Measurements from ENCODE around the gene STX10. TPM values are rescaled to one million over a fixed set of nuclear protein-coding genes. Genes with fewer than 3 reads are reported as not detected.

The STX10 gene
- total RNA-seq, 1 experiment from 2014 or later = 43.6 TPM

GRCh38 chr19:13152356-13152973, 2.3 kb upstream of the STX10 start:
- Histone ChIP-seq H3K27me3 (ENCODE audit: control insufficient read depth, insufficient read depth, low read length) (no peaks in the 10 kb centered on the region), H3K4me1 (ENCODE audit: control insufficient read depth, insufficient read depth, low read length) (peaks cover 6% of the 10 kb centered on the region), H3K36me3 (ENCODE audit: control insufficient read depth, insufficient read depth, low read length) (peaks cover 10% of the 10 kb centered on the region; the same call in 1 of the 2 replicates), H3K9me3 (ENCODE audit: control insufficient read depth, insufficient read depth, low read depth, low read length) (no peaks in the 10 kb centered on the region), H3K4me3 (ENCODE audit: low read depth in 2 of 2, low read length in 2 of 2) (peak overlapping the region; percentile 68 to 90), H3K27ac (ENCODE audit: low read length) (peak overlapping the region; percentile 96)
- CTCF ChIA-PET = no interaction called here
- in situ Hi-C loops (cut with HindIII; ENCODE audit: low pct_unique_long_range_greater_than_20kb, low sequenced_read_pairs) (no loop called here), intact Hi-C loops (cut with micrococcal nuclease; ENCODE audit: unreplicated experiment) (no loop called here)
- no TSS peak for BruUV-seq (replicated peaks)
- TF ChIP-seq, protein P1, sequence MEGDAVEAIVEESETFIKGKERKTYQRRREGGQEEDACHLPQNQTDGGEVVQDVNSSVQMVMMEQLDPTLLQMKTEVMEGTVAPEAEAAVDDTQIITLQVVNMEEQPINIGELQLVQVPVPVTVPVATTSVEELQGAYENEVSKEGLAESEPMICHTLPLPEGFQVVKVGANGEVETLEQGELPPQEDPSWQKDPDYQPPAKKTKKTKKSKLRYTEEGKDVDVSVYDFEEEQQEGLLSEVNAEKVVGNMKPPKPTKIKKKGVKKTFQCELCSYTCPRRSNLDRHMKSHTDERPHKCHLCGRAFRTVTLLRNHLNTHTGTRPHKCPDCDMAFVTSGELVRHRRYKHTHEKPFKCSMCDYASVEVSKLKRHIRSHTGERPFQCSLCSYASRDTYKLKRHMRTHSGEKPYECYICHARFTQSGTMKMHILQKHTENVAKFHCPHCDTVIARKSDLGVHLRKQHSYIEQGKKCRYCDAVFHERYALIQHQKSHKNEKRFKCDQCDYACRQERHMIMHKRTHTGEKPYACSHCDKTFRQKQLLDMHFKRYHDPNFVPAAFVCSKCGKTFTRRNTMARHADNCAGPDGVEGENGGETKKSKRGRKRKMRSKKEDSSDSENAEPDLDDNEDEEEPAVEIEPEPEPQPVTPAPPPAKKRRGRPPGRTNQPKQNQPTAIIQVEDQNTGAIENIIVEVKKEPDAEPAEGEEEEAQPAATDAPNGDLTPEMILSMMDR (IDR thresholded peaks at IDR 0.05) = no peak
- TF ChIP-seq SIN3A (IDR thresholded peaks at IDR 0.05; ENCODE audit: borderline replicate concordance, insufficient read depth, low read depth, low read length) (no peak), TCF7L2 (IDR thresholded peaks at IDR 0.05; ENCODE audit: low read depth, low read length) (no peak), REST (IDR thresholded peaks at IDR 0.05; ENCODE audit: insufficient read depth in 1 of 2, low read depth in 2 of 2, low read length in 1 of 2) (no peak), POLR2AphosphoS5 (IDR thresholded peaks at IDR 0.05; ENCODE audit: low read depth, low read length) (no peak)
- ATAC-seq = peak; percentile 0; the same call in 1 of the 2 replicates
- no peak for DNase-seq (ENCODE audit: low read depth, low spot score)
- POLR2A ChIA-PET = interaction anchor here (0.6 to 1.6 kb wide), 6 partner anchors 10 to 187 kb away, joined by 3 to 14 read pairs (median 4); partner anchors contain the start of gene NACC1

- BruUV-seq (replicated peaks) = no TSS peak
- DNase-seq (ENCODE audit: low read depth, low spot score) (no peak), ATAC-seq (peak; percentile 67)
- in situ Hi-C loops (cut with HindIII; ENCODE audit: low pct_unique_long_range_greater_than_20kb, low sequenced_read_pairs) = no loop called here
- Histone ChIP-seq H3K4me3 (ENCODE audit: low read depth in 2 of 2, low read length in 2 of 2) (peak overlapping the region; percentile 90 to 93), H3K4me1 (ENCODE audit: control insufficient read depth, insufficient read depth, low read length) (peaks cover 5% of the 10 kb centered on the region), H3K36me3 (ENCODE audit: control insufficient read depth, insufficient read depth, low read length) (peaks cover 10% of the 10 kb centered on the region; the same call in 1 of the 2 replicates), H3K27me3 (ENCODE audit: control insufficient read depth, insufficient read depth, low read length) (no peaks in the 10 kb centered on the region), H3K9me3 (ENCODE audit: control insufficient read depth, insufficient read depth, low read depth, low read length) (no peaks in the 10 kb centered on the region), H3K27ac (ENCODE audit: low read length) (peak overlapping the region; percentile 96)
- intact Hi-C loops (cut with micrococcal nuclease; ENCODE audit: unreplicated experiment) = no loop called here
- TF ChIP-seq POLR2AphosphoS5 (IDR thresholded peaks at IDR 0.05; ENCODE audit: low read depth, low read length) (peak; percentile 58), SIN3A (IDR thresholded peaks at IDR 0.05; ENCODE audit: borderline replicate concordance, insufficient read depth, low read depth, low read length) (0 out of 2 replicates have a peak, but pooled peaks have one; percentile 47), REST (IDR thresholded peaks at IDR 0.05; ENCODE audit: insufficient read depth in 1 of 2, low read depth in 2 of 2, low read length in 1 of 2) (peak in 1 of 2 experiments; percentile 50; a peak in 1 of 4 replicates), TCF7L2 (IDR thresholded peaks at IDR 0.05; ENCODE audit: low read depth, low read length) (0 out of 2 replicates have a peak, but pooled peaks have one; percentile 26)
- TF ChIP-seq, protein P1 (IDR thresholded peaks at IDR 0.05) = no peak
- CTCF ChIA-PET = no interaction called here
- POLR2A ChIA-PET = interaction anchor here (0.6 to 1.6 kb wide), 5 partner anchors 10 to 186 kb away, joined by 3 to 14 read pairs (median 4); partner anchors contain the start of gene NACC1
Measured at GRCh38 chr19:13151605-13152355, 1.6 kb upstream of the STX10 start.

Measured in Panc1 (cell line).